NCI-H2029 treated with DMSO at 0.1 percent for 48 hours (cell line): Measurements from ENCODE around the gene USH2A.
"Not testable (repeated sequence)": the region's sequence is repeated elsewhere in the genome, so short reads cannot be mapped to it uniquely, and the experiment has no call there.

Experiments
- DNase-seq: peaks from one replicate; lab custom pipeline; 2025; lab: John Stamatoyannopoulos, UW

USH2A gene

DNA sequence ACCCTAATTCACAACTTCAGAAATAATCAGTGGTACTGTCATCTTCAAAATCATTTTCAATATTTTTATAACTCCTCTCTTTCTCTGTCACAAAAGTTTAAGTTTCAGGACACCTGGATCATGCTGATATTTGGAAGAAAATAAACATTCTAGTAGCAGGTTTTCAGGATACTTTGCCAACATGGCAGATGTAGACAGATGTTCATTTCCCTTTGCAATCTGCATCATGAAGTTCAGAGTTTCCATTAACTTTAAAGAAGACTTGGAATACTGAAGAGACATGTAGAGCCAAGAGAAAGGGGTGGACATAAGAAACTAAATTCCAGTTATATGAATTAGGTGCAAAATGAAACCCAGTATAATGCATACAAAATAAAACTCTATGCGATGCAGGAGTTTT, 218.1 kb downstream of the USH2A start:
- DNase-seq, result no peak

DNA sequence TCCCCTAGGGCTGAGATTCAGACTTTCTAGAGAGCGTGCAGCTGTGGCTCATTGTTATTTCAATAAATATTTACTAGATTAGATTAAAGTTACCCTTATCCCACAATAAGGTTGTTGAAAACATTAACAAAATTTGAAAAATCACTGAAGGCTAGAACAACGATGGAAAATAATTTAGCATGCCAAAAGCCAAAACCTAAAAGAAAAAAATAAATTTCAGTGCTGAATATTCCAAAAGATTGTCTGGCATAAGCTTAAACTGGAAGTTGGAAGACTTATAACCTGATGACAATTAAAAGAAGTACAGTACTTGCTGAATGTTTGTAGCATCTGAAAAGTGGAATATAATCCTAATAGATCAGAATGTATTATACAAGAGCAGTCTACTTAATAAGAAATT, 221.3 kb downstream of the USH2A start:
- no peak for DNase-seq

DNA sequence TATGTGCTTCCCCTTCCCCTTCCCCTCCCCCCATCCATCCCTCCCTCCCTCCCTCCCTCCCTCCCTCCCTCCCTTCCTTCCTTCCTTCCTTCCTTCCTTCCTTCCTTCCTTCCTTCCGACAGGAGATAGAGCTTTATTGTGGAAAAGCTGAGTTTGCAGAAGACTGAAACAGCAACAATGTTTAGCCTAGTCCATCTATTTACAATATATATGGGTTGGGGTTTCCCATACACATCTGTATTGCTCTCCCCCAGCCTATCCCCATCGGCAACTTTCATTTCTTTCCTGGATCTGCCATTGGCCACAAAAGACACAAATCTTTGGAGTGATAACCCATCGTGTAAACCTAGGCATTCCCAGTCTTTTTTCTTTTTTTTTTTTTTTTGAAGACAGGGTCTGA, 222.3 kb downstream of the USH2A start:
- DNase-seq, result no peak

DNA sequence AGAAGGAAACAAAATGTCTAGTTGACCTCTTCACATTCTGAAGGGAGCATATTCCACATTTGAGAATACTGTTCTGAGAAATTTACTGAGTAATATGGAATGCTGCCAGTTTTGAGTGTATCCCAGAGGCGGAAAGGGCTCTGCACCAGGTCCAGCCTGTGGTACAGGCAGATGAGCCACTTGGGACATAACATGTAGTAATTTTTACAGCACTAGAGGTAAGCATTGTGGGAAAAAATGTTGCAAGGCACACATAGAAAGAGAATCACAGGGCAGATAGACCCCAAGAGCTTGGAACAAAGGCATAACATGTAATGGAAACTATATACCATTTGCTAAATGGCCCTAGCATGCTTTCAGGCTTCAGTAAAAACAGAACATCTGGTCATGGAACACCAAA, 228.5 kb downstream of the USH2A start:
- no peak for DNase-seq

DNA sequence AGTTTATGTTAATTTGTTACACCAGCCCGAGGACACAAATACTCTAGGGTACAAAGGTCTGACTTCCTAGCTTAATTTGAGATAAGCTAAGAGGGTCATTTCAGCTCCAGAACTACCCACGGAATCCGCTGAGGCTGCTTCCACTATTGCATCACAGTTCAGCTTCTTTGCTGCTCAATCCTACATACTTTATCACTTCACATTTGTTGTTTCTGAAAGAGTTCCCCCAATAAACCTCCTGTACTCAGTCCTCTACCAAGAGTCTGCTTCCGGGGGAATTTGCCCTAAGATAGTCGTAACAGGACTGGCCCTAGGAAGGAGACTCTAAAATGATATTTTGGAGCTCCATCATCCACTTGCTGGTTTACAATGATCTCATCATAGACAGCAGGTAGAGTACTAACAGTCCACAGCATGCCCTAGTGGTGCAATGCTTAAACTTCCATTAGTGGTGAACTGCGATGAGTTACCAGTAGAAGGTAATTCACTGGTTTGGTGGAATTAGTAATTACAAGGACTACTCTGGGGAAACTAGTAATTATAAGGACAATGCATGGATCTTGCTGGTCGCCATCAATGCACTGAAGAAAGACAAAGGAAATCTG, 229.3 kb downstream of the USH2A start:
- no peak for DNase-seq

DNA sequence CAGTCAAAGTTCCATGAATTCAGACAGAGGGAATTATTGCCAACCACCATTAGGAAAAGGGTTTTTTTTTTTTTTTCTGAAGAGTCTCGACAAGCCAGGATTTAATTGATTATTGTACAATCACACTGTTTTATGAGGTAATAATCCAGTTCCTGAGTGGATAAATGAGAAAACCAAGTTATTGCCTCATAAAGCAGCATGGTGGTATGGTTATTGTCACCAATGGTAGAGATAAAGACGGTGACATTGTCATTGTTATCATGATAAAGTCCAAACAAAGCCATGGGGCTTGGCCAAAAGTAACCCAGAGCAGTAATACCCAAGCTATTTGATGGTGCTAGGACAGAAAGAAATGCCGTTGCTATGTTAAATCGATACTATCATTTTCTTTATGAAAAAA, 232.8 kb downstream of the USH2A start:
- no peak for DNase-seq

DNA sequence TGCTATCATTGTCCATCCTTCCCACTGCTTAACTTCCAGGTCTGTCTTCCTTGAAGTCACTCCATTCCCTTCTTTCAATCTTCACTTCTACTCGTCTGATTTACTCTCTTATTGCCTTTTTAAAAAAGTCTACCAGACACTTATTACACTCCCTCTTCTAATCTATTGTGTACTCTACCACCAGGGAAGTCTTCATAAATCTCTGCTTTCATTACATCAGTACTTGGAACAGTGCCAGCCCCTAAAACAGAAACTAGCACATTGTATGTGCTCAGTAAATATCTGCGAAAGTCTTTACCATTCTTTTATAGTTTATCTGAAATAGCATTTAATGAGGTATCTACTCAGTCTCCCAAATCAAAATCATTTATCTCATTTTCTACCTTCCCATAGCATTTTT, 236.4 kb downstream of the USH2A start:
- peak; percentile 16 for DNase-seq

DNA sequence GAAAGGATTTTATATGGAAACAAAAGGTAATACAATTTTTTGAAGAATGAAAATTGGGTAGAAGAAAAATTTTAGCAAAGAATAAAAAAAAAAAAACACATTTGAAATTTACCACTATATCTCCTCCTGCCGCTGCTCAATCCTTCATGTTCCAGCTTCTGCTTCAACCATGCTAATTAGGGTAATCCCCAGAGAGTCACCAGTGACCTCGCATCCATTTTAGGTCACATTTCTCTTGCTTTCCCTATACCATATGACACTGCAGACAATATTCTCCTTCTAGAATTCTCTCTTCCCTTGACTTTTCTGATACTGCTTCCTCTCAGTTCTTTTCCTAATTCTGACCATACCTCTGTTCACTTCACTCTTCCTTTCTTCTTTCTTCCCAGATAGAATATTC, 237.1 kb downstream of the USH2A start:
- no peak for DNase-seq

DNA sequence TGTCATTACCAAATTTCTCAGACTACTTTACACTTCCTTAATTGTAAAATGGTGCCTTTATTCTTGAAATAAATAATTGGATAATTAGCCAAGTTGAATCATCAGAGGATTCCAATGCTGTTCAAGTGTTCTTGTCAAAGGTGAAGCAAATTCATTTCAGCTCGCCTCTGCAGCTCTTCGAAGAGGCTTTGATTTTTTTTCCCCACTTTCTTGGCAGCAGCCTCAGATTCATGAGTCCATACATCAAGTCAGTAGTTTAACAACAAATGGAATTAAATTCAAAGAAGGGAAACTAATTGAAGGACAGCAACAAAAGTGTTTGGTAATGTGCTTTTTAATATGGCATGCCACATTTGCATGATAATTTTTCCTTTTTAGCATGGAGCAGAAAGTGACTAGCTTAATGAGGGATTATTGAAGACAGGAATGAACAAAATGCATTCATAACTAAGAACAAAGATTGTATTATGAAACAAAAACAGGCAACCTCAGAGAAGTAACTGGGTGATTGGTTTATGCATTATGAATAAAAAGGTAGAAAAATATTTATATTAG, 239.0 kb downstream of the USH2A start:
- no peak for DNase-seq

DNA sequence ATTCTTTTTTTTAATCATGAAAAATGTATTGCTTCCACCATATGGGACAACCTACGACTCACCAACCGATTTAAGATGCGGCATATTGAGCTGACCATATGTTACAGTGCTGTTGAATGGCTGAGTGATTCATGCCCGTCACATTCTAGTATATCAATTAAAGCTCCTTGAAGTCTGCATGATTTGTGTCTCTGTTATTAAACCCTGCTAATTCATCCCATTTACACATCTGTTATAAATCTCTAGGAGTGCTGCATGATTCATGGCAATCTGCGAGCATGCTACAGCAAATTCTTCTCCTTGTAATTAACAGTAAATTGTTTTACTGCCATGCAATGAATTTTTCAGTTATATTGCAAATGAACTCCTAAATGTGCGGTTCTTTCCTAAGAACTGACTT, 239.8 kb downstream of the USH2A start:
- no peak for DNase-seq

DNA sequence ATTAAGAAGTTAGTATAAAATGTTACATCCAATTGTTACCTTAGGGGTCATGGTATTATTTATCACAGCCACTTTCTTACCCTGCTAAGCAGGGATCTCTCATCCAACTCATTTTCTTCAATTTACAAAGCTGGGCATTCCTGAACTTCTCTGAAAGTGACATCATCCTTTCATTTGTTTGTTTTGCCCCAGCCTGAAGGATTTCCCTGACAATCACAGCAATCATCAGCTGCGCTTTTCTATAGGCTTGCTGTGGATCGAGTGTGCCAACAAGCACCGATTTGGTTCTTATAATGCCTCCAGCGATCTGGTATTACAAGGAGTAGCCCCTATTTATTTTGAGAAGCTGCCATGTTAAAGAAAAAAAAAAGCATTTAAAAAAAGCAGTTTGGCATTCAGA, 240.2 kb downstream of the USH2A start:
- DNase-seq, result no peak

DNA sequence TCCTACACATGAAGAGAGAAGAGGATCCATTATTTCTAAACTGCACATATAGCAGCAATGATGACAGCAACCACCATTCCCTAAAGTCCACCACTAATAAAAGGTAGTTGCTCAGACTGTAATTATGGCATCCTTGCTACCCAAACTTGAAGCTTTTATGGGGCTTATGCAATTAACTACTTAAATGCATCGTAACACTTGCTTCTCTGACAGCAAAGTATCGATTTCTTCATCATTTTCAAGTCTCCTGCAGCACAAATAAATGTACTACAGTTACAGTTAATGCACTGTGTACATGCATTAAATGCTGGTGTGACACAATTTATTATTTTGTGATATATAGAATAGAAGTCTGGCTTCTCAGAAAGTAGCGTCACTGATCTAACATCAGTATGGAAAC, 241.7 kb downstream of the USH2A start:
- DNase-seq, result no peak

DNA sequence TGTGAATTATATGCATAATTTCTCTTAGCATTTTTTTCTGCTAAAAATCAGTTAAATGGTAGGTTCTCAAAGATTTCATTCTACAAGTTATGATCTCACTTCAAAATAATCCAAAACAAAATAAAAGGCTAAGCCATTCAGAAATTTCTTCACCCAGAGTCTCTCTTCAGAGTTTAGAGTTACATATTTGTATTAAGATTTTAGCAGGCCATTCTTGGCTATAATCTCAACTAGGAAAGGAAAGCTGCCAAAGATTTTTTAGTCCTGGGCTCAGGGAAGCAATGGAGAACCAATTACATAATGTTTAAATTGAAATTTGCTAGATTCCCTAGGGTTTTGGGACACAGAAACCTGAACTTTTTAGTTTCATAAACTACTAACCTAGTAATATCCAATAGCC, 245.0 kb downstream of the USH2A start:
- no peak for DNase-seq

DNA sequence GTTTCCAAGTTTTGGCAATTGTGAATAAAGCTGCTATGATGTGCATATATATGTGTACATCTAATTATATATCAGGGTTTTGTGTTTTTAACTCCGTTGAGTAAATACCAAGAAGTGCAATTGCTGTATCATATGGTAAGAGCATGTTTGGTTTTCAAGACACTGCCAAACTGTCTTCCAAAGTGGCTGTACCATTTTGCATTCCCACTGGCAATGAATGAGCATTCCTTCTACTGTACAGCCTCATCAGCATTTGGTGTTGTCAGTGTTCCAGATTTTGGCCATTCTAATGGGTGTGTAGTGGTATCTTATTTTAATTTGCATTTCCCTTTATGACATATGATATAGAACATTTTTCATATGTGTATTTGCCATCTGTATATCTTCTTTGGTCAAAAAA, 246.3 kb downstream of the USH2A start:
- no peak for DNase-seq

DNA sequence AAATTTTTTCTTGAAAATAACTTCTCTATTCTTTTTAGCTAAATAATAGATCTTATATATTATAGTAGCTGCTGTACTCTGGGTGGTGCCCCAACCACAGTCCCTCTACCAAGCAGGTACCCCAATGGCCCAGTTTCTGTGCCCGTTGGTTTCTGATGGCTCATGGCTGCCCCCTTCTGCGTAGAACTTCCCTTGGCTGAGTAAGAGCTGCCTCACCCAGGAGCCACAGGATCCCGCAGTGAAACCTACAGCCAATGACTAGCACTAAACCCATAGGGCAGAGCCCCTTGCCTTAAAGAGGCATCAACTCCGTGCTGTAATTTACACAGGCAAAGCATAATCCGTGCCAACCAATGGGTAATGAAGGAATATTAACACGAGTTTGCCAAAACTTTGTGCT, 247.5 kb downstream of the USH2A start:
- no peak for DNase-seq

DNA sequence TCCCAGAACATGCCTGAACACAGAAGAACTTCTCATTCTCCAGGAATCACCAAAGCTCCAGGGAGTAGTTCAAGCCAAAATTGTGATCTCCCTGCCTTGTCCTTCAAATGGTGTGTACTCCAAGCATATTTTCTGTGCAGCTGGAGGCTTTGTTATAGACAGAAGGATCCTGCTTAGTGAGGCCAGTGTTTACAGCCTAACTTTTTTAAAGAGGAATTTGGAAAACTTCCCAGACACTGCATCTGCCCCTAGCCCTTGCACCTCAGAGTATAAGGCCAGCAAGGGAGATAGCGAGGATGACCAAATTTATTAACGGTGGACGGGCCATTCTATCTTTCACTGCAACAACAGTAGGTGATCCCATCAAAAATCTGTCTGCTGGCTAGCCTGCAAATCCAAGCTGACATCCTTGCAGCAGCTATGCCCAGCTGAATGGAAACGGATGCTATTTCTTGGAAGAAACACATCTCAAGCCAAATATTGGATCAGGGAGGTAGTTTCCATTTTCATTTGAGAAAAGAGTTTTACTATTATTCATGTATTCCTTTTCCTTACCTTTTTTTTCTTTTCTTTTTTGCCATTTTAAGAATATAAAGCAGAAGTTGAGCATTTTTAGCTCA, 249.8 kb downstream of the USH2A start:
- DNase-seq, result no peak

DNA sequence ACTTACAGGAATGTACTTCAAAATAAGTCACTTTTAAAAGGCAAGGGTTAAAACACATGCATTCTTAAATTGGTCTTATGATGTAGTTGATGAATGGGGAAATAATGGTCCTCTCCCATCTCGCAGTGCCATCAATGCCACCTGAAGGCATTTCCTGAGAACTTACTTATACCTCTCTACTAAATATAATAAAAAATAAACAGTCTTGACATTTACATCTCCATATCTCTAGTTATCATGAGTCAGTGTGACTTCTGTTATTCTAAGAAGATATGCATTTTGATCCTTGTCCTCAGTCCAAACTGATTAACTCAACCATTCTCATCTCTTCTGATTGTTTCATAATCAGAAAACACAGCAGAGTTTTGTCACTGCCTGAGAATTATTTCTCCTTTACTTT, 253.9 kb downstream of the USH2A start:
- no peak for DNase-seq

DNA sequence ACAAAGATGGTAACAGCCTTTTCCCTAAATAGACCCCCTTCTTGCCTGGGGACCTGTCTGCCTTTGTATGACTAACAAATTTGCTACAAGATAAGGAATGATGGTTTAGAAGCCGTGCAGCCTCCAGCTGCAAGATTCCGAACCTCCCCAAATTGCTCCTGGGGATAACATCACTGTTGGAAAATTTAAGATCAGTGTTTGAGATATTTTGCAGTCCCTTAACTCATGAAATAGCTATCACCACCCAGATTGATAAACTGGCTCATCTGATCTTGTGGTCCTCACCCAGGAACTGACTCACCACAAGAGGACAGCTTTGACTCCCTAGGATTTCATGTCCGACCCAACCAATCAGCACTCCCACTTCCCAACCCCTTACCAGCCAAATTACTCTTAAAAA, 254.7 kb downstream of the USH2A start:
- DNase-seq, result no peak

DNA sequence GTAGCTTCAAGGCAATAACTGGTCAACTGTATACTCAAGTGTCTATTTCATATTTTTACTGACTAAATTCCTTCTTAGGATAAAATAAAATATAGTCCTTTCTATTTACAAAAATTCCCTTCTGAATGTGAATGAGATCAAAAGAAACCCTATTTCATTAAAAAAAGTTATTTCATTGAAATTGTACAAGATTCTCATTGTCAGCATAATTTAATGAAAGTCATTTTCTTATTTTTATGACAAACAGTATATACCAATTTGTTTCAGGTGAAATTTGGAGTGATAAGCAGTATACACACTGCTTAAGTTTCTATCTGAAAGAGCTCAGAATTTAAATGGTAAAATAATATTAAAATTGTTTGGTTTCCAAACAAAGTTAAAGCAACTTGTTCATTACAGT, 269.2 kb downstream of the USH2A start:
- no peak for DNase-seq

DNA sequence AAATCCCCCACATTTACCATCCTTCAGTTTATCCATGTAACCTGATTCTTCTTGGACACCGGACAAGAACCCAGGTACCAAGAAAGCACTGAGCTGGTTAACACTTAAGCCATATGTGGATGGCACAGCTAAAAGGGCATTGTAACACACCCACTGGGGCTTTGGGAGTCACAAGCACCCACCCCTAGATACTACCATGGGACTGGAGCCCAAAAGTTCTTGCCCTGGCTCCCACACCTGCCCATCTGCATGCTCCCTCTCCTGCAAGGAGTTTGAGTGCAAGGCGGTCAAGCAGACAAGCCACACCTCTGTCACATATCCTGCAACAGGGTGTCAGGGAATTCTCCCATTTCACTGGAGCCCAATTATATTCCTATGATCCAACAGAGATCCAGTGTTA, 270.1 kb downstream of the USH2A start:
- DNase-seq, result no peak

DNA sequence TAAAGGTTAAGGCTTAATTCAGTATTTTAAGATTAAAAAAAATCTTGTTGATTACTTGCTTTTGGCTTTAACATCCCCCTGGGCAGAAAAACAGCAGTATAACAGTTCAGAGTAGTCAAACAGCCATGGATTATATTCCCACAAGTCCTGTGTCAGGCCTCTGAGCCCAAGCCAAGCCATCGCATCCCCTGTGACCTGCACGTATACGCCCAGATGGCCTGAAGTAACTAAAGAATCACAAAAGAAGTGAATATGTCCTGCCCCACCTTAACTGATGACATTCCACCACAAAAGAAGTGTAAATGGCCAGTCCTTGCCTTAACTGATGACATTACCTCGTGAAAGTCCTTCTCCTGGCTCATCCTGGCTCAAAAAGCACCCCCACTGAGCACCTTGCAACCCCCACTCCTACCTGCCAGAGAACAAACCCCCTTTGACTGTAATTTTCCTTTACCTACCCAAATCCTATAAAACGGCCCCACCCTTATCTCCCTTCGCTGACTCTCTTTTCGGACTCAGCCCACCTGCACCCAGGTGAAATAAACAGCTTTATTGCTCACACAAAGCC, 277.7 kb downstream of the USH2A start:
- DNase-seq, result not testable (repeated sequence)

DNA sequence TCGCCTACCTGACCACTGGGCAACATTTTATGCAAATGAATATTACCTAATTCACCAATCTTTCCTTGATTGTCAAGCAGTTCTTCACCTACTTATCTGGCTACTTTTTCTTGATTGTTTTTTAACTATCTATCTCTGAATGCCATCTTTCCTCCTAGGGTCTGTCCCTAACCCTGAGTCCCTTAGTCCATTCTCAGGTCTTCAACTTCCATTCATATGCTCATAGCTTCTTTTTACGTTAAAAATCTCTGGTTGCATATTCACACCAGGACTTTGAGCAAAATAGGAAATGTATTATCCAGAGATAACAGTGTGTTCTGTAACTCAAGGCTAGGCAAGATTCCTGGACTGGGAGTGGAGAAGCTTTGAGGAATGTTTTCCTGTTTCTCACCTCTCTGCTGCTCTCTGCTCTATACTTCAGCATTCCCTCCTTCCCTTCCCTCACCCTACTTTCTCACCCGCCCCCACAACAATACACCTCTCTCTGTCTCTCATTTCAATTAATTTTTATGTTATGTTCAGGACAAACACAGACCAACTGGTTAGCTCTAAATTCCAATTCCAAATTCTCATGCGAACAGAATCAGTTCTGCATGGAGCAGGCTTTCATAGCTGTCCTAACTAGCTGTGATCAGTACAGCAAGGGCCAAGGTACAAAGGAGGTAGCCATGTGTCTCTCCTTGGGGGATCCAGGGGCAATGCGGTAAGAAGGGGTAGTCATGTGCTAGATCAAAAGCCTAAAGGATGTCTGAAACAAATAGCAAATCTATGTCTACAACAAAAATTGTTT, 278.4 kb downstream of the USH2A start:
- no peak for DNase-seq

DNA sequence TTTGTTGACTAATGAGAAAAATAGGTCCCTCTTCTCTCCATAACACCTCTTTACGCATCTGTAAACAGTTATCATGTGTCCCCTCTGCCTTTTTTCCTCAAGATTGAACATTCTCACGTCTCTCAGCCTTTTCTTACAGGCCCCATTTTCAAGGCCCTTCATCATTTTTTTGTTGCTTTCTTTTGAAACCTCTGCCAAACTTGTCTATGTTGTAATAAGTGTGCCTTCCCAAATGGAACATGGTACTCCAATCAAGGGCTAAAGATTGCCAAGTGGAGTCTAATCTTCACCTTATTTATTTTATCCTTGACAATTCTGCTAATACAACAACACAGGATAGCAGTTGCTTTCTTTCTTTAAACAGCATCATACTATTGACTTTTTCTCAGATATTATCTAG, 280.3 kb downstream of the USH2A start:
- DNase-seq, result no peak
